H1 (cell line): ENCODE results near the gene P2RX7. TPM values are rescaled to one million over a fixed set of nuclear protein-coding genes. Genes with fewer than 3 reads are reported as not detected.

ENCODE experiments used
- CTCF ChIA-PET: fragments of 300-600 bp; sonication (Branson Sonifier 250); formaldehyde crosslinking; loops from one replicate; lab custom pipeline; 2021; ENCODE audit not compliant: partially characterized antibody; lab: Charles Lee
- POLR2A ChIA-PET: fragments of 300-600 bp; sonication (Branson Sonifier 250); formaldehyde crosslinking; loops from one replicate; lab custom pipeline; 2021; ENCODE audit warnings: inconsistent platforms; ENCODE audit not compliant: partially characterized antibody; lab: Charles Lee
- DNase-seq, 2 experiments: peaks; one replicate each; pipeline versions ENCODE4 v3.0.0 to v3.0.0-alpha.2; 2010 to 2022; ENCODE audit warnings: low spot score in 2 of 2, low read depth in 1 of 2, mixed read lengths in 1 of 2
- FAIRE-seq: peaks from 2 replicates; lab custom pipeline; 2011; peaks lifted over from hg19 to GRCh38; lab: Jason Lieb, UNC
- H2AFZ ChIP-seq: 2 replicates; pipeline ENCODE4 v1.8.1; 2012; ENCODE audit warnings: low read length, inconsistent platforms
- H2AK5ac ChIP-seq: 2 replicates; pipeline ENCODE4 v1.6.1; 2013; ENCODE audit warnings: low read depth, low read length
- H2BK120ac ChIP-seq: replicated peaks from 2 replicates; pipeline ENCODE3; 2013; ENCODE audit warnings: low read depth, low read length, inconsistent platforms
- H2BK12ac ChIP-seq: 2 replicates; pipeline ENCODE4 v1.6.1; 2013; ENCODE audit warnings: low read depth, low read length
- H2BK15ac ChIP-seq: 2 replicates; pipeline ENCODE4 v1.6.1; 2013; ENCODE audit warnings: low read length
- H2BK20ac ChIP-seq: 2 replicates; pipeline ENCODE4 v1.6.1; 2013; ENCODE audit warnings: low read length
- H2BK5ac ChIP-seq: 2 replicates; pipeline ENCODE4 v1.6.1; 2013; ENCODE audit warnings: low read depth, low read length
- H3K14ac ChIP-seq: 2 replicates; pipeline ENCODE4 v1.6.1; 2013; ENCODE audit warnings: inconsistent platforms; ENCODE audit not compliant: insufficient read length
- H3K18ac ChIP-seq: 2 replicates; pipeline ENCODE4 v1.6.1; 2013; ENCODE audit warnings: low read length; ENCODE audit errors: extremely low read depth
- H3K23ac ChIP-seq: 2 replicates; pipeline ENCODE4 v1.6.1; 2013; ENCODE audit warnings: inconsistent platforms; ENCODE audit not compliant: insufficient read length
- H3K23me2 ChIP-seq: 2 replicates; pipeline ENCODE4 v1.6.1; 2013; ENCODE audit warnings: low read depth, low read length
- H3K27ac ChIP-seq: 2 replicates; pipeline ENCODE4 v1.6.1; 2011; ENCODE audit warnings: low read depth, low read length, inconsistent platforms
- H3K27me3 ChIP-seq, 4 experiments: replicated peaks in 1 of 4; 1 replicate in 1 of 4; 2 replicates in 3 of 4; pipeline versions ENCODE4 v1.6.1 to v1.8.1; 2011 to 2013; ENCODE audit warnings: low read length in 3 of 4, mild to moderate bottlenecking in 3 of 4, inconsistent platforms in 2 of 4, mixed read lengths in 2 of 4, moderate library complexity in 1 of 4; ENCODE audit not compliant: control insufficient read depth in 3 of 4, insufficient read depth in 3 of 4; ENCODE audit errors: extremely low read depth in 1 of 4
- H3K36me3 ChIP-seq, 4 experiments: 2 replicates each; pipeline versions ENCODE4 v1.6.1 to v1.8.1; 2011 to 2013; ENCODE audit warnings: mild to moderate bottlenecking in 4 of 4, low read length in 3 of 4, moderate library complexity in 2 of 4, control low read depth in 1 of 4, inconsistent platforms in 1 of 4; ENCODE audit not compliant: insufficient read depth in 4 of 4, control insufficient read depth in 2 of 4
- H3K4ac ChIP-seq: replicated peaks from 2 replicates; pipeline ENCODE3; 2013; ENCODE audit warnings: low read length, low read depth, mixed read lengths, inconsistent platforms; ENCODE audit not compliant: insufficient read length
- H3K4me1 ChIP-seq, 4 experiments: replicated peaks in 1 of 4; 1 replicate in 1 of 4; 2 replicates in 3 of 4; pipeline versions ENCODE4 v1.6.1 to v1.8.1; 2011 to 2013; ENCODE audit warnings: low read length in 3 of 4, inconsistent platforms in 2 of 4, mixed read lengths in 1 of 4; ENCODE audit not compliant: insufficient read depth in 4 of 4, control insufficient read depth in 3 of 4
- H3K4me2 ChIP-seq, 2 experiments: 2 replicates each; pipeline versions ENCODE4 v1.6.1 to v1.8.1; 2011 to 2013; ENCODE audit warnings: low read depth in 2 of 2, low read length in 2 of 2, control low read depth in 1 of 2, inconsistent platforms in 1 of 2, mild to moderate bottlenecking in 1 of 2; ENCODE audit not compliant: insufficient read depth in 1 of 2
- H3K4me3 ChIP-seq, 4 experiments: fragments of 200-600, 300-600 bp in 1 of 4; sonication (generic), shearing (Covaris generic), sonication (Bioruptor Twin) in 1 of 4; 2 replicates each; pipeline versions ENCODE4 v1.5.1 to v1.8.1; 2011 to 2016; ENCODE audit warnings: low read length in 4 of 4, low read depth in 3 of 4, control low read depth in 2 of 4, inconsistent platforms in 2 of 4, mild to moderate bottlenecking in 2 of 4, mixed read lengths in 1 of 4, moderate library complexity in 1 of 4; ENCODE audit not compliant: insufficient read depth in 2 of 4; ENCODE audit errors: extremely low read depth in 1 of 4
- H3K56ac ChIP-seq: replicated peaks from 2 replicates; pipeline ENCODE3; 2013; ENCODE audit warnings: low read depth, mild to moderate bottlenecking, mixed read lengths, low read length, inconsistent platforms; ENCODE audit not compliant: insufficient read length
- H3K79me1 ChIP-seq: 2 replicates; pipeline ENCODE4 v1.6.1; 2013; ENCODE audit warnings: low read depth, low read length, control low read depth
- H3K79me2 ChIP-seq, 2 experiments: 2 replicates each; pipeline versions ENCODE4 v1.6.1 to v1.8.1; 2012 to 2013; ENCODE audit warnings: low read length in 2 of 2, mild to moderate bottlenecking in 2 of 2, inconsistent platforms in 1 of 2; ENCODE audit not compliant: insufficient read depth in 2 of 2, control insufficient read depth in 1 of 2
- H3K9ac ChIP-seq, 4 experiments: replicated peaks in 1 of 4; 1 replicate in 1 of 4; 2 replicates in 3 of 4; pipeline versions ENCODE4 v1.6.1 to v1.8.1; 2011 to 2013; ENCODE audit warnings: low read depth in 3 of 4, low read length in 3 of 4, control low read depth in 2 of 4, mild to moderate bottlenecking in 2 of 4, moderate library complexity in 2 of 4, inconsistent platforms in 1 of 4; ENCODE audit errors: extremely low read depth in 1 of 4
- H3K9me3 ChIP-seq, 2 experiments: 2 replicates each; pipeline versions ENCODE4 v1.6.1 to v1.8.1; 2012 to 2013; ENCODE audit warnings: mild to moderate bottlenecking in 2 of 2, moderate library complexity in 2 of 2, control low read depth in 1 of 2, inconsistent platforms in 1 of 2, low read depth in 1 of 2, low read length in 1 of 2, mixed read lengths in 1 of 2; ENCODE audit not compliant: insufficient read depth in 2 of 2
- H4K20me1 ChIP-seq, 2 experiments: replicated peaks in 1 of 2; 2 replicates each; pipeline versions ENCODE3 to v1.8.1; 2011 to 2013; ENCODE audit warnings: inconsistent platforms in 2 of 2, low read length in 2 of 2, mild to moderate bottlenecking in 1 of 2; ENCODE audit not compliant: insufficient read depth in 2 of 2, control insufficient read depth in 1 of 2
- H4K5ac ChIP-seq: 2 replicates; pipeline ENCODE4 v1.6.1; 2013; ENCODE audit warnings: low read length, low read depth, mixed read lengths, inconsistent platforms; ENCODE audit not compliant: insufficient read length
- H4K8ac ChIP-seq: 2 replicates; pipeline ENCODE4 v1.8.0; 2013; ENCODE audit warnings: mild to moderate bottlenecking, moderate library complexity, low read length, inconsistent platforms; ENCODE audit not compliant: insufficient read depth; ENCODE audit errors: extremely low read depth
- H4K91ac ChIP-seq: replicated peaks from 2 replicates; pipeline ENCODE3; 2013; ENCODE audit warnings: low read length, mixed read lengths, inconsistent platforms; ENCODE audit not compliant: insufficient read length
- CEBPB ChIP-seq: IDR thresholded peaks from 2 replicates; pipeline ENCODE4 v1.6.1; 2012; ENCODE audit warnings: low read depth, low read length
- CREB1 ChIP-seq: IDR thresholded peaks from 2 replicates; pipeline ENCODE4 v1.6.1; 2012; ENCODE audit warnings: inconsistent platforms
- E2F6 ChIP-seq: IDR thresholded peaks from 2 replicates; pipeline ENCODE4 v1.6.1; 2012; ENCODE audit warnings: inconsistent platforms
- EGR1 ChIP-seq: IDR thresholded peaks from 2 replicates; pipeline ENCODE4 v1.6.1; 2011; ENCODE audit warnings: low read depth, low read length, borderline replicate concordance
- GTF2F1 ChIP-seq: IDR thresholded peaks from 2 replicates; pipeline ENCODE4 v1.6.1; 2012; ENCODE audit warnings: low read depth, low read length, improper control_type of control experiment, borderline replicate concordance
- HDAC2 ChIP-seq, 2 experiments: fragments of 300-600 bp in 1 of 2; sonication (generic) in 1 of 2; IDR thresholded peaks; 2 replicates each; pipeline ENCODE4 v1.6.1; 2011 to 2012; ENCODE audit warnings: low read depth in 2 of 2, low read length in 2 of 2, mild to moderate bottlenecking in 2 of 2, moderate library complexity in 2 of 2, borderline replicate concordance in 1 of 2, inconsistent platforms in 1 of 2
- KDM5A ChIP-seq: fragments of 200-600 bp; IDR thresholded peaks from 2 replicates; pipeline ENCODE4 v1.7.1; 2012; ENCODE audit warnings: mild to moderate bottlenecking, low read length, inconsistent platforms, mixed read lengths
- MAFK ChIP-seq: IDR thresholded peaks from 2 replicates; pipeline ENCODE4 v1.6.1; 2012; ENCODE audit warnings: low read depth, mild to moderate bottlenecking, improper control_type of control experiment, low read length
- NANOG ChIP-seq: IDR thresholded peaks from 2 replicates; pipeline ENCODE4 v1.6.1; 2011; ENCODE audit warnings: low read length, low read depth, mild to moderate bottlenecking, inconsistent platforms; ENCODE audit not compliant: insufficient read depth, poor library complexity, severe bottlenecking
- PHF8 ChIP-seq: fragments of 200-600 bp; sonication (generic); conservative IDR thresholded peaks from 2 replicates; pipeline ENCODE4 v1.7.1; 2012; ENCODE audit warnings: low read depth, mild to moderate bottlenecking, inconsistent platforms, low read length, moderate library complexity
- POLR2A ChIP-seq, 2 experiments: IDR thresholded peaks; 1 replicate in 1 of 2; 2 replicates in 1 of 2; pipeline ENCODE4 v1.6.1; 2011; ENCODE audit warnings: low read depth in 2 of 2, low read length in 2 of 2, mild to moderate bottlenecking in 2 of 2; ENCODE audit errors: control extremely low read depth in 1 of 2
- RFX5 ChIP-seq: IDR thresholded peaks from 2 replicates; pipeline ENCODE4 v1.6.1; 2011; ENCODE audit warnings: low read depth, low read length, improper control_type of control experiment, borderline replicate concordance
- SAP30 ChIP-seq: fragments of 300-600 bp; sonication (generic); IDR thresholded peaks from 2 replicates; pipeline ENCODE4 v1.7.1; 2012; ENCODE audit warnings: low read length, moderate library complexity, mild to moderate bottlenecking, inconsistent platforms; ENCODE audit not compliant: insufficient read depth, insufficient replicate concordance
- SP4 ChIP-seq: IDR thresholded peaks from 2 replicates; pipeline ENCODE4 v1.6.1; 2012; ENCODE audit warnings: low read length, inconsistent platforms
- TCF12 ChIP-seq: IDR thresholded peaks from 2 replicates; pipeline ENCODE4 v1.6.1; 2011; ENCODE audit warnings: low read depth, mild to moderate bottlenecking, low read length
- WGBS, 2 experiments: shearing (Covaris generic) in 1 of 2; methylation state at CpG; one replicate each; pipeline versions ENCODE4 v1.1.6 to v1.1.7; 2013 to 2015; ENCODE audit warnings: low lambda C conversion rate in 2 of 2, mixed read lengths in 2 of 2, inconsistent platforms in 1 of 2, low coverage in 1 of 2, missing lambda C conversion rate in 1 of 2; ENCODE audit not compliant: insufficient replicate concordance in 2 of 2, insufficient coverage in 1 of 2, insufficient read length in 1 of 2; ENCODE audit errors: extremely low coverage in 1 of 2, missing lambda C conversion rate in 1 of 2; 5-methylcytosine and 5-hydroxymethylcytosine counted together
- polyA plus RNA-seq, 7 experiments: library from polyadenylated mRNA; depleted of rRNA in 3 of 7; stranded (reverse) in 5 of 7; unstranded in 2 of 7; fragments of >200 nt in 5 of 7; fragments of 200-250 nt in 2 of 7; gene quantifications; 1 replicate in 5 of 7; 2 replicates in 1 of 7; 4 replicates in 1 of 7; pipeline versions ENCODE4 v1.2.1 to v1.2.3, GENCODE V29; 2011 to 2013; ENCODE audit warnings: missing spikeins in 2 of 7, mixed read lengths in 2 of 7
- total RNA-seq: library from RNA; stranded (reverse); fragmentation: NEBNext Ultra II Directional; extraction: Animal tissue kit (Norgen Biotek cat#: 25700); gene quantifications from 2 replicates; pipeline ENCODE4 v1.2.1, GENCODE V29; 2021

Gene P2RX7
- total and polyA plus RNA-seq, 2 of the 8 experiments (the other 6 are each of a cell fraction or from before 2014, with no cell fraction given): 0.38 to 0.56 TPM

GRCh38 chr12:121137512-121137911 lies 4.8 kb downstream of the P2RX7 start:
- Histone ChIP-seq H3K4me3 (no peak overlapping the region), H2BK12ac (no peak overlapping the region), H3K4ac (no peak overlapping the region), H3K14ac (no peak overlapping the region), H4K8ac (no peak overlapping the region), H2AFZ (no peak overlapping the region), H2AK5ac (no peak overlapping the region), H3K27me3 (no peaks in the 10 kb centered on the region), H2BK20ac (no peak overlapping the region), H3K9me3 (no peaks in the 10 kb centered on the region), H3K18ac (no peak overlapping the region), H3K36me3 (no peaks in the 10 kb centered on the region), H3K9ac (no peak overlapping the region), H2BK120ac (no peak overlapping the region), H3K56ac (no peak overlapping the region), H2BK5ac (no peak overlapping the region), H4K5ac (no peak overlapping the region), H3K79me1 (no peaks in the 10 kb centered on the region), H3K23ac (no peak overlapping the region), H3K79me2 (no peaks in the 10 kb centered on the region), H4K91ac (no peak overlapping the region), H2BK15ac (no peak overlapping the region), H4K20me1 (no peaks in the 10 kb centered on the region), H3K23me2 (peaks cover 8% of the 10 kb centered on the region), H3K4me1 (peaks cover 0 to 9% (median 3%) of the 10 kb centered on the region in 4 experiments; a peak in 4 of 7 replicates), H3K27ac (no peak overlapping the region), H3K4me2 (no peak overlapping the region)
- DNase-seq: no peak
- WGBS, 2 experiments: 84% methylated on average over 4 of the region's 4 CpGs; no CpG with 5 or more reads in 1 of the 2 experiments
- ChIA-PET CTCF (interaction anchor here (0.9 to 1.2 kb wide), 2 partner anchors 9 to 87 kb away, joined by 3 to 4 read pairs; no protein-coding TSS in a partner anchor), POLR2A (no interaction called here)
- FAIRE-seq: no peak
- TF ChIP-seq SP4 (no peak), HDAC2 (IDR thresholded peaks at IDR 0.05; ENCODE audit: borderline replicate concordance in 1 of 2, low read depth in 2 of 2, low read length in 2 of 2) (no peak), KDM5A (no peak), NANOG (no peak), CREB1 (no peak), POLR2A (IDR thresholded peaks at IDR 0.05; ENCODE audit: control extremely low read depth in 1 of 2, low read depth in 2 of 2, low read length in 2 of 2) (no peak), PHF8 (no peak), CEBPB (no peak), GTF2F1 (no peak), EGR1 (no peak), TCF12 (no peak), MAFK (no peak), E2F6 (no peak), SAP30 (no peak), RFX5 (no peak)
